KMS-11 (cell line): ENCODE data around the gene SHISA4.

Experiments used
- H2AFZ ChIP-seq: fragments of 200-600 bp; sonication (generic); 2 replicates; pipeline ENCODE4 v1.6.1; 2016; ENCODE audit warnings: antibody characterized with exemption, mixed run types, low read depth
- H3K27ac ChIP-seq: fragments of 200-600 bp; sonication (generic); 2 replicates; pipeline ENCODE4 v1.6.1; 2016; ENCODE audit warnings: mild to moderate bottlenecking, mixed run types
- H3K27me3 ChIP-seq: fragments of 200-600 bp; sonication (generic); 2 replicates; pipeline ENCODE4 v1.6.1; 2017; ENCODE audit warnings: mild to moderate bottlenecking, low read depth, mixed run types, moderate library complexity; ENCODE audit not compliant: insufficient read depth
- H3K36me3 ChIP-seq: fragments of 200-600 bp; sonication (generic); 2 replicates; pipeline ENCODE4 v1.6.1; 2017; ENCODE audit warnings: mild to moderate bottlenecking, mixed run types; ENCODE audit not compliant: insufficient read depth
- H3K4me1 ChIP-seq: fragments of 200-600 bp; sonication (generic); 2 replicates; pipeline ENCODE4 v1.6.1; 2016; ENCODE audit warnings: mild to moderate bottlenecking, low read depth, mixed run types; ENCODE audit not compliant: poor library complexity, severe bottlenecking
- H3K4me2 ChIP-seq: fragments of 200-600 bp; sonication (generic); 2 replicates; pipeline ENCODE4 v1.7.0; 2016; ENCODE audit warnings: mild to moderate bottlenecking, mixed run types
- H3K4me3 ChIP-seq: fragments of 200-600 bp; sonication (generic); IDR thresholded peaks from 2 replicates; pipeline ENCODE4 v1.6.1; 2017; ENCODE audit warnings: low read depth, low read length, mixed read lengths; ENCODE audit not compliant: insufficient read depth
- H3K79me2 ChIP-seq: fragments of 200-600 bp; sonication (generic); 2 replicates; pipeline ENCODE4 v1.6.1; 2016; ENCODE audit warnings: low read depth, mixed run types; ENCODE audit not compliant: insufficient read depth
- H3K9ac ChIP-seq: fragments of 200-600 bp; sonication (generic); 2 replicates; pipeline ENCODE4 v1.6.1; 2016; ENCODE audit warnings: mild to moderate bottlenecking, mixed run types
- H4K20me1 ChIP-seq: fragments of 200-600 bp; sonication (generic); 2 replicates; pipeline ENCODE4 v1.6.1; 2016; ENCODE audit warnings: mild to moderate bottlenecking, mixed run types; ENCODE audit not compliant: insufficient read depth
- CTCF ChIP-seq: fragments of 200-600 bp; sonication (generic); conservative IDR thresholded peaks from 2 replicates; pipeline ENCODE4 v1.6.1; 2017; ENCODE audit warnings: low read depth, mild to moderate bottlenecking, antibody characterized with exemption, low read length, moderate library complexity, mixed read lengths

SHISA4 gene

GRCh38 chr1:201890806-201891450, 2.2 kb downstream of the SHISA4 start:
- Histone ChIP-seq H3K27ac (no peak overlapping the region), H3K79me2 (no peaks in the 10 kb centered on the region), H3K4me1 (peaks cover 2% of the 10 kb centered on the region), H3K4me2 (no peak overlapping the region), H3K36me3 (no peaks in the 10 kb centered on the region), H2AFZ (no peak overlapping the region), H4K20me1 (no peaks in the 10 kb centered on the region), H3K9ac (no peak overlapping the region), H3K27me3 (no peaks in the 10 kb centered on the region), H3K4me3 (no peak overlapping the region)
- TF ChIP-seq CTCF: no peak

- H3K36me3 ChIP-seq: no peaks in the 10 kb centered on the region
- H3K4me2 ChIP-seq: no peak overlapping the region
- no peak overlapping the region for H3K27ac ChIP-seq
- H3K27me3 ChIP-seq: no peaks in the 10 kb centered on the region
- H3K4me3 ChIP-seq: no peak overlapping the region
- TF ChIP-seq CTCF: no peak
- peaks cover 8% of the 10 kb centered on the region for H3K4me1 ChIP-seq
- H4K20me1 ChIP-seq: no peaks in the 10 kb centered on the region
- H3K9ac ChIP-seq: no peak overlapping the region
- H3K79me2 ChIP-seq: no peaks in the 10 kb centered on the region
- no peak overlapping the region for H2AFZ ChIP-seq
These were observed 2.9 kb downstream of the SHISA4 start for GRCh38 chr1:201891451-201892045.

- TF ChIP-seq CTCF: no peak
- no peak overlapping the region for H3K4me3 ChIP-seq
These were observed 3.5 kb downstream of the SHISA4 start for GRCh38 chr1:201892211-201892610.

GRCh38 chr1:201893431-201893830, 4.7 kb downstream of the SHISA4 start:
- H3K9ac ChIP-seq: no peak overlapping the region
- no peak for TF ChIP-seq CTCF
- no peak overlapping the region for H2AFZ ChIP-seq
- H3K4me2 ChIP-seq: no peak overlapping the region
- H3K79me2 ChIP-seq: no peaks in the 10 kb centered on the region
- H3K27ac ChIP-seq: no peak overlapping the region
- no peaks in the 10 kb centered on the region for H4K20me1 ChIP-seq
- peaks cover 14% of the 10 kb centered on the region for H3K4me1 ChIP-seq
- no peak overlapping the region for H3K4me3 ChIP-seq
- H3K36me3 ChIP-seq: no peaks in the 10 kb centered on the region
- H3K27me3 ChIP-seq: no peaks in the 10 kb centered on the region

More at GRCh38 chr1:201892211-201892610, 3.5 kb downstream of the SHISA4 start:
- no peak overlapping the region for H3K27ac ChIP-seq
- no peaks in the 10 kb centered on the region for H3K79me2 ChIP-seq
- H3K36me3 ChIP-seq: no peaks in the 10 kb centered on the region
- H4K20me1 ChIP-seq: no peaks in the 10 kb centered on the region
- no peak overlapping the region for H3K9ac ChIP-seq
- H3K4me2 ChIP-seq: no peak overlapping the region
- H2AFZ ChIP-seq: no peak overlapping the region
- peaks cover 14% of the 10 kb centered on the region for H3K4me1 ChIP-seq
- H3K27me3 ChIP-seq: no peaks in the 10 kb centered on the region
